IMR-90 (cell line): Measurements from ENCODE around the gene MOV10L1. TPM values are rescaled to one million over a fixed set of nuclear protein-coding genes. Genes with fewer than 3 reads are reported as not detected.

Experiments
- ATAC-seq: fragments of 200-7000 bp; cut with Tn5 transposase; 2 replicates; pipeline ENCODE4 v1.9.1; 2020; ENCODE audit warnings: low read depth, mild to moderate bottlenecking, moderate library complexity
- BruUV-seq: library from RNA; stranded (reverse); fragments of 400-500 nt; replicated peaks from 2 replicates; lab custom pipeline; 2021; lab: Mats Ljungman, UMichigan
- CTCF ChIA-PET: fragments of 300-600 bp; formaldehyde crosslinking; extraction: SDS; loops from one replicate; lab custom pipeline; 2021; ENCODE audit warnings: antibody characterized with exemption; lab: Yijun Ruan, JAX
- POLR2A ChIA-PET: fragments of 300-600 bp; sonication (Branson Sonifier 250); formaldehyde crosslinking; loops from one replicate; lab custom pipeline; 2022; ENCODE audit warnings: antibody characterized with exemption; ENCODE audit not compliant: unreplicated experiment; lab: Charles Lee
- DNase-seq: peaks from one replicate; pipeline ENCODE4 v3.0.0; 2013
- H2AFZ ChIP-seq: replicated peaks from 2 replicates; pipeline ENCODE3; 2013; ENCODE audit warnings: low read length, mild to moderate bottlenecking; ENCODE audit not compliant: poor library complexity
- H2AK5ac ChIP-seq: 2 replicates; pipeline ENCODE4 v1.6.1; 2013; ENCODE audit warnings: low read depth, low read length, inconsistent platforms
- H2AK9ac ChIP-seq: replicated peaks from 2 replicates; pipeline ENCODE3; 2013; ENCODE audit warnings: mild to moderate bottlenecking, low read depth, low read length, moderate library complexity; ENCODE audit not compliant: poor library complexity
- H2BK120ac ChIP-seq: 2 replicates; pipeline ENCODE4 v1.6.1; 2013; ENCODE audit warnings: low read depth, low read length, inconsistent platforms
- H2BK15ac ChIP-seq: 3 replicates; pipeline ENCODE4 v1.6.1; 2013; ENCODE audit warnings: low read depth, low read length, inconsistent platforms
- H2BK20ac ChIP-seq: 2 replicates; pipeline ENCODE4 v1.6.1; 2013; ENCODE audit warnings: low read depth, mild to moderate bottlenecking, inconsistent platforms, low read length, moderate library complexity
- H2BK5ac ChIP-seq: 2 replicates; pipeline ENCODE4 v1.6.1; 2013; ENCODE audit warnings: mild to moderate bottlenecking, low read depth, low read length, inconsistent platforms; ENCODE audit not compliant: poor library complexity, severe bottlenecking
- H3K14ac ChIP-seq: replicated peaks from 2 replicates; pipeline ENCODE4 v1.6.1; 2013; ENCODE audit warnings: low read depth, low read length, inconsistent platforms
- H3K18ac ChIP-seq: 2 replicates; pipeline ENCODE4 v1.6.1; 2013; ENCODE audit warnings: low read depth, low read length, control low read depth
- H3K23ac ChIP-seq: 2 replicates; pipeline ENCODE4 v1.6.1; 2013; ENCODE audit warnings: low read depth, low read length, inconsistent platforms
- H3K27ac ChIP-seq: 2 replicates; pipeline ENCODE4 v1.5.1; 2013; ENCODE audit warnings: mild to moderate bottlenecking, control low read depth, low read length; ENCODE audit not compliant: insufficient read depth
- H3K27me3 ChIP-seq: 2 replicates; pipeline ENCODE4 v1.6.1; 2013; ENCODE audit warnings: low read length; ENCODE audit not compliant: control insufficient read depth, insufficient read depth
- H3K36me3 ChIP-seq: 2 replicates; pipeline ENCODE4 v1.6.1; 2013; ENCODE audit warnings: low read length, mixed read lengths; ENCODE audit not compliant: control insufficient read depth, insufficient read depth
- H3K4ac ChIP-seq: 2 replicates; pipeline ENCODE4 v1.6.1; 2013; ENCODE audit warnings: low read depth, low read length, inconsistent platforms
- H3K4me1 ChIP-seq: 2 replicates; pipeline ENCODE4 v1.6.1; 2013; ENCODE audit warnings: low read length, mixed read lengths; ENCODE audit not compliant: control insufficient read depth, insufficient read depth
- H3K4me2 ChIP-seq: 2 replicates; pipeline ENCODE4 v1.6.1; 2013; ENCODE audit warnings: low read depth, mild to moderate bottlenecking, control low read depth, low read length, moderate library complexity
- H3K4me3 ChIP-seq: 2 replicates; pipeline ENCODE4 v1.5.1; 2013; ENCODE audit warnings: low read depth, mild to moderate bottlenecking, control low read depth, low read length, moderate library complexity; ENCODE audit not compliant: insufficient read depth
- H3K56ac ChIP-seq: 2 replicates; pipeline ENCODE4 v1.6.1; 2013; ENCODE audit warnings: low read length, inconsistent platforms; ENCODE audit not compliant: insufficient read depth; ENCODE audit errors: extremely low read depth
- H3K79me1 ChIP-seq, 2 experiments: 2 replicates each; pipeline ENCODE4 v1.6.1; 2013; ENCODE audit warnings: low read length in 2 of 2, inconsistent platforms in 1 of 2, low read depth in 1 of 2
- H3K9ac ChIP-seq: 2 replicates; pipeline ENCODE4 v1.6.1; 2013; ENCODE audit warnings: low read depth, low read length, control low read depth
- H3K9me1 ChIP-seq: 2 replicates; pipeline ENCODE4 v1.6.1; 2013; ENCODE audit warnings: low read length, inconsistent platforms; ENCODE audit not compliant: insufficient read depth
- H3K9me3 ChIP-seq: 2 replicates; pipeline ENCODE4 v1.6.1; 2013; ENCODE audit warnings: low read length; ENCODE audit not compliant: control insufficient read depth, insufficient read depth
- H4K20me1 ChIP-seq: 2 replicates; pipeline ENCODE4 v1.6.1; 2013; ENCODE audit warnings: low read length, inconsistent platforms; ENCODE audit not compliant: insufficient read depth
- H4K5ac ChIP-seq: 2 replicates; pipeline ENCODE4 v1.6.1; 2013; ENCODE audit warnings: mild to moderate bottlenecking, low read depth, low read length, control low read depth
- H4K8ac ChIP-seq, 2 experiments: 2 replicates each; pipeline ENCODE4 v1.6.1; 2013; ENCODE audit warnings: low read depth in 2 of 2, low read length in 2 of 2, control low read depth in 1 of 2, inconsistent platforms in 1 of 2
- H4K91ac ChIP-seq: 2 replicates; pipeline ENCODE4 v1.6.1; 2013; ENCODE audit warnings: low read depth, low read length, inconsistent platforms; ENCODE audit not compliant: insufficient read depth
- FOS ChIP-seq: fragments of 150-350 bp; IDR thresholded peaks from 2 replicates; pipeline ENCODE4 v1.6.1; 2016; ENCODE audit warnings: low read depth, low read length
- MAZ ChIP-seq: IDR thresholded peaks from 2 replicates; pipeline ENCODE4 v1.6.1; 2012; ENCODE audit warnings: low read depth, mild to moderate bottlenecking, low read length, improper control_type of control experiment, moderate library complexity, borderline replicate concordance
- MXI1 ChIP-seq: IDR thresholded peaks from 2 replicates; pipeline ENCODE4 v1.6.1; 2012; ENCODE audit warnings: low read depth, mild to moderate bottlenecking, low read length, moderate library complexity, borderline replicate concordance
- POLR2A ChIP-seq: IDR thresholded peaks from 2 replicates; pipeline ENCODE4 v1.6.1; 2012; ENCODE audit warnings: mild to moderate bottlenecking, low read depth, low read length
- USF2 ChIP-seq: fragments of 150-350 bp; IDR thresholded peaks from 2 replicates; pipeline ENCODE4 v1.6.1; 2017; ENCODE audit warnings: mild to moderate bottlenecking, antibody characterized with exemption, low read length, low read depth
- WGBS, 2 experiments: methylation state at CpG; one replicate each; pipeline versions ENCODE4 v1.1.5 to v1.1.7; 2013; ENCODE audit warnings: missing lambda C conversion rate in 2 of 2; ENCODE audit not compliant: insufficient read length in 1 of 2; ENCODE audit errors: extremely low coverage in 2 of 2; 5-methylcytosine and 5-hydroxymethylcytosine counted together
- dilution Hi-C: fragments of 300-500 bp; cut with HindIII; formaldehyde crosslinking; loops from one replicate; pipeline ENCODE4 v1.14.3; 2018; ENCODE audit warnings: low sequenced_read_pairs; ENCODE audit not compliant: unreplicated experiment
- in situ Hi-C: fragments of 300-500 bp; cut with MboI; formaldehyde crosslinking; loops from 3 replicates; pipeline ENCODE4 v1.14.3; 2019; ENCODE audit warnings: low sequenced_read_pairs, inconsistent platforms, mixed read lengths
- intact Hi-C: fragments of 100-400 bp; cut with micrococcal nuclease; formaldehyde crosslinking; loops from 2 replicates; pipeline ENCODE4 v1.10.0; 2022
- polyA plus RNA-seq, 3 experiments: library from polyadenylated mRNA; depleted of rRNA; stranded (reverse); fragments of >200 nt; gene quantifications; 2 replicates each; pipeline ENCODE4 v1.2.3, GENCODE V29; 2012; ENCODE audit warnings: low replicate concordance in 1 of 3
- total RNA-seq: library from RNA; depleted of rRNA; stranded (reverse); fragments of >200 nt; gene quantifications from 2 replicates; pipeline ENCODE4 v1.2.3, GENCODE V29; 2012

MOV10L1 gene
- total and polyA plus RNA-seq, 2 of the 4 experiments (the other 2 are of a cell fraction) = 0.72 to 1.4 TPM

GRCh38 chr22:50199829-50200460 lies 110.1 kb downstream of the MOV10L1 start (continued):
- no peak for TF ChIP-seq MXI1

GRCh38 chr22:50200461-50201190 lies 110.8 kb downstream of the MOV10L1 start, which contains the start of gene SELENOO:
TSS of gene SELENOO (plus strand) at chr22:50201011. CDS start at chr22:50201037, 26 bp downstream.
- no peaks in the 10 kb centered on the region for H3K9me3 ChIP-seq
- peak within 1 kb of the TSS; percentile 96 for H2AK9ac ChIP-seq
- intact Hi-C loops = loop anchor here (10.0 kb wide), 1 partner anchor 226 kb away; no protein-coding TSS in a partner anchor
- H4K5ac ChIP-seq = no peak within 1 kb of the TSS
- H2BK15ac ChIP-seq = no peak within 1 kb of the TSS
- peak within 1 kb of the TSS; percentile 93 for H3K4me2 ChIP-seq
- H3K79me1 ChIP-seq = peaks cover 41 to 44% of the 10 kb centered on the region in 2 experiments
- H3K27me3 ChIP-seq = no peaks in the 10 kb centered on the region
- WGBS, 2 experiments = 0% methylated on average over 79 of the region's 105 CpGs; no CpG with 5 or more reads in 1 of the 2 experiments
- BruUV-seq = no TSS peak
- peaks cover 18% of the 10 kb centered on the region for H3K36me3 ChIP-seq
- CTCF ChIA-PET = no interaction called here
- no peak within 1 kb of the TSS for H4K91ac ChIP-seq
- no peak within 1 kb of the TSS for H2AK5ac ChIP-seq
- dilution Hi-C loops = no loop called here
- POLR2A ChIA-PET = no interaction called here
- peak within 1 kb of the TSS; percentile 31 for H3K23ac ChIP-seq
- no peak within 1 kb of the TSS for H3K18ac ChIP-seq
- peak within 1 kb of the TSS; percentile 56 for H2BK5ac ChIP-seq
- peak; percentile 81; the same call in 1 of the 2 replicates for TF ChIP-seq MAZ
- peak; percentile 62; the same call in 1 of the 2 replicates for TF ChIP-seq POLR2A
- TF ChIP-seq USF2 = peak; percentile 45; the same call in 1 of the 2 replicates
- no peak for TF ChIP-seq FOS
- peak within 1 kb of the TSS; percentile 68; the same call in 1 of the 2 replicates for H3K27ac ChIP-seq
- H3K14ac ChIP-seq = no peak within 1 kb of the TSS
- H3K4me1 ChIP-seq = peaks cover 4% of the 10 kb centered on the region; the same call in 1 of the 2 replicates
- in situ Hi-C loops = loop anchor here (25.0 kb wide), 1 partner anchor 388 kb away; no protein-coding TSS in a partner anchor
- no peak within 1 kb of the TSS for H2BK120ac ChIP-seq
- H3K56ac ChIP-seq = 0 out of 2 replicates have a peak within 1 kb of the TSS, but pooled peaks have one; percentile 11
- H4K8ac ChIP-seq = 0 out of 4 replicates have a peak within 1 kb of the TSS, but pooled peaks of 1 of the 2 experiments have one; percentile 65
- H3K4me3 ChIP-seq = peak within 1 kb of the TSS; percentile 92
- H3K4ac ChIP-seq = peak within 1 kb of the TSS; percentile 42; the same call in 1 of the 2 replicates
- peak within 1 kb of the TSS; percentile 75 for H3K9ac ChIP-seq
- H2BK20ac ChIP-seq = no peak within 1 kb of the TSS
- ATAC-seq = peak; percentile 92
- peak within 1 kb of the TSS; percentile 95 for H2AFZ ChIP-seq
- H3K9me1 ChIP-seq = 0 out of 2 replicates have a peak, but pooled peaks cover 2% of the 10 kb centered on the region
- peaks cover 8% of the 10 kb centered on the region for H4K20me1 ChIP-seq
- DNase-seq = peak; percentile 77
